Measurements from ENCODE around the gene MAP2K6. TPM values are rescaled to one million over a fixed set of nuclear protein-coding genes. Genes with fewer than 3 reads are reported as not detected.

Gene MAP2K6
- total RNA-seq, 2 donors from 2014 or later: 5.4 to 14.1 TPM

- TF ChIP-seq, protein P1, sequence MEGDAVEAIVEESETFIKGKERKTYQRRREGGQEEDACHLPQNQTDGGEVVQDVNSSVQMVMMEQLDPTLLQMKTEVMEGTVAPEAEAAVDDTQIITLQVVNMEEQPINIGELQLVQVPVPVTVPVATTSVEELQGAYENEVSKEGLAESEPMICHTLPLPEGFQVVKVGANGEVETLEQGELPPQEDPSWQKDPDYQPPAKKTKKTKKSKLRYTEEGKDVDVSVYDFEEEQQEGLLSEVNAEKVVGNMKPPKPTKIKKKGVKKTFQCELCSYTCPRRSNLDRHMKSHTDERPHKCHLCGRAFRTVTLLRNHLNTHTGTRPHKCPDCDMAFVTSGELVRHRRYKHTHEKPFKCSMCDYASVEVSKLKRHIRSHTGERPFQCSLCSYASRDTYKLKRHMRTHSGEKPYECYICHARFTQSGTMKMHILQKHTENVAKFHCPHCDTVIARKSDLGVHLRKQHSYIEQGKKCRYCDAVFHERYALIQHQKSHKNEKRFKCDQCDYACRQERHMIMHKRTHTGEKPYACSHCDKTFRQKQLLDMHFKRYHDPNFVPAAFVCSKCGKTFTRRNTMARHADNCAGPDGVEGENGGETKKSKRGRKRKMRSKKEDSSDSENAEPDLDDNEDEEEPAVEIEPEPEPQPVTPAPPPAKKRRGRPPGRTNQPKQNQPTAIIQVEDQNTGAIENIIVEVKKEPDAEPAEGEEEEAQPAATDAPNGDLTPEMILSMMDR (IDR thresholded peaks at IDR 0.05): no peak
- no peak for TF ChIP-seq POLR2AphosphoS5 (IDR thresholded peaks at IDR 0.05)
- no peak for TF ChIP-seq POLR2A (IDR thresholded peaks at IDR 0.05)
- 76% methylated on average over 3 of the region's 3 CpGs for WGBS
- intact Hi-C loops (cut with DNase I): no loop called here
Measured at GRCh38 chr17:69425978-69426377, 11.5 kb downstream of the MAP2K6 start.

GRCh38 chr17:69427486-69428197, 13.1 kb downstream of the MAP2K6 start:
- TF ChIP-seq POLR2AphosphoS5 (IDR thresholded peaks at IDR 0.05) (no peak), POLR2A (IDR thresholded peaks at IDR 0.05) (no peak)
- TF ChIP-seq, protein P1 (IDR thresholded peaks at IDR 0.05): no peak
- WGBS: 91% methylated on average over 2 of the region's 2 CpGs
- no peaks in the 10 kb centered on the region for H3K27me3 ChIP-seq (replicated peaks; ENCODE audit: insufficient read depth)
- no peak for DNase-seq (ENCODE audit: low spot score)
- no peak overlapping the region for H3K4me3 ChIP-seq
- H3K36me3 ChIP-seq: no peaks in the 10 kb centered on the region
- intact Hi-C loops (cut with DNase I): no loop called here
- H3K27ac ChIP-seq: no peak overlapping the region
- no peaks in the 10 kb centered on the region for H3K9me3 ChIP-seq
- H3K4me1 ChIP-seq (replicated peaks): no peaks in the 10 kb centered on the region

More at GRCh38 chr17:69425978-69426377, 11.5 kb downstream of the MAP2K6 start:
- no peaks in the 10 kb centered on the region for H3K36me3 ChIP-seq
- H3K27ac ChIP-seq: no peak overlapping the region
- DNase-seq (ENCODE audit: low spot score): no peak
- H3K27me3 ChIP-seq (replicated peaks; ENCODE audit: insufficient read depth): no peaks in the 10 kb centered on the region
- no peak overlapping the region for H3K4me3 ChIP-seq
- no peaks in the 10 kb centered on the region for H3K9me3 ChIP-seq
- H3K4me1 ChIP-seq (replicated peaks): no peaks in the 10 kb centered on the region

DNA sequence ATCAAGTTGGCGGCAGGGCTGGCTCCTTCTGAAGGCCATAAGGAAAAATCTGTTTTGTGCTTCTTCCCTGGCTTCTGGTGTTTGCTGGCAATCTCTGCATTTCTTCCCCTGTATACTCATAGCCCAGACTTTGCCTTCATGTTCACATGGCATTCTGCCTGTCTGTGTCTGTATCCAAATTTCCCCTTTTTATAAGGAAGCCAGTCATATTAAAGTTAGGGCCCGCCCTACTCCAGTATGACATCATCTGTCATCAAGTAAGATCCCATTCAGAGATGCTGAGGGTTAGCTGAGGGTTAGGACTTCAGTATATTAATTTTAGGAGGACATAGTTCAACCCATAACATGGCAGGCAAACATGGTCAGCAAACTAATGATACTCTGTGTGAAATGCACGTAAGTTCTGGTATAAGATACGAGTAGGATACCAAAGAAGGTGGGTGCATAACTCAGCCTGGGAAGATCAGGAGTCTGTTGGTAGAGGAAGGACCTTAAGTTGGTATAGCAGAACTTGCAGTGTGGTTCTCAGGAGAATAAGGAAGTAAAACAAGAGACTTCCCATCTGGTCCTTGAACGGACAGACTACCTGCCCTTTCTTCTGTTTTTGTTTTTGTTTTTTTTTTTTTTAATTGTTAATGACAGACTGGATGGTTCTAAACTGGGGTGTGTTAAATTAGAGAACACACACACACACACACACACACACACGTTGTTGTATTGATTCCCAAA, 13.9 kb downstream of the MAP2K6 start:
- intact Hi-C loops (cut with DNase I): no loop called here
- no peak overlapping the region for H3K27ac ChIP-seq
- no peaks in the 10 kb centered on the region for H3K4me1 ChIP-seq (replicated peaks)
- no peaks in the 10 kb centered on the region for H3K27me3 ChIP-seq (replicated peaks; ENCODE audit: insufficient read depth)
- no peak for DNase-seq (ENCODE audit: low spot score)
- no peaks in the 10 kb centered on the region for H3K9me3 ChIP-seq
- H3K36me3 ChIP-seq: no peaks in the 10 kb centered on the region
- 75% methylated on average over 6 of the region's 6 CpGs for WGBS
- H3K4me3 ChIP-seq: no peak overlapping the region
- TF ChIP-seq POLR2AphosphoS5 (IDR thresholded peaks at IDR 0.05) (no peak), POLR2A (IDR thresholded peaks at IDR 0.05) (no peak)
- TF ChIP-seq, protein P1 (IDR thresholded peaks at IDR 0.05): no peak

- TF ChIP-seq, protein P1 (IDR thresholded peaks at IDR 0.05): no peak
- TF ChIP-seq POLR2AphosphoS5 (IDR thresholded peaks at IDR 0.05) (peak; percentile 22), POLR2A (IDR thresholded peaks at IDR 0.05) (no peak)
- intact Hi-C loops (cut with DNase I): no loop called here
Measured at GRCh38 chr17:69430488-69430887, 16.0 kb downstream of the MAP2K6 start.

More at GRCh38 chr17:69430488-69430887, 16.0 kb downstream of the MAP2K6 start:
- Histone ChIP-seq H3K27me3 (replicated peaks; ENCODE audit: insufficient read depth) (no peaks in the 10 kb centered on the region), H3K27ac (peak overlapping the region in 1 of 2 donors; percentile 44), H3K36me3 (no peaks in the 10 kb centered on the region), H3K9me3 (no peaks in the 10 kb centered on the region), H3K4me3 (no peak overlapping the region), H3K4me1 (replicated peaks) (no peaks in the 10 kb centered on the region)
- DNase-seq (ENCODE audit: low spot score): peak; percentile 52
- 31% methylated on average over 4 of the region's 4 CpGs for WGBS
